Smooth muscle cell (in vitro differentiated cells): ENCODE measurements around the gene QTRT2. TPM values are rescaled to one million over a fixed set of nuclear protein-coding genes. Genes with fewer than 3 reads are reported as not detected.

Experiments used
- DNase-seq: peaks from one replicate; lab custom pipeline; 2025; ENCODE audit not compliant: unreplicated experiment; lab: John Stamatoyannopoulos, UW
- H2AFZ ChIP-seq: fragments of 200-600 bp; sonication (generic); 2 replicates; pipeline ENCODE4 v1.6.0; 2016; ENCODE audit warnings: antibody characterized with exemption, low read depth, mild to moderate bottlenecking
- H3F3A ChIP-seq: fragments of 200-600 bp; sonication (generic); 2 replicates; pipeline ENCODE4 v1.6.0; 2017; ENCODE audit warnings: antibody characterized with exemption, low read depth
- H3K27ac ChIP-seq: fragments of 200-600 bp; sonication (generic); 2 replicates; pipeline ENCODE4 v1.5.1; 2016; ENCODE audit warnings: low read depth, mild to moderate bottlenecking
- H3K27me3 ChIP-seq: fragments of 200-600 bp; sonication (generic); 2 replicates; pipeline ENCODE4 v1.6.1; 2016; ENCODE audit warnings: low read depth, mild to moderate bottlenecking
- H3K36me3 ChIP-seq: fragments of 200-600 bp; sonication (generic); 2 replicates; pipeline ENCODE4 v1.5.1; 2016; ENCODE audit warnings: low read depth
- H3K4me1 ChIP-seq: fragments of 200-600 bp; sonication (generic); 2 replicates; pipeline ENCODE4 v1.5.1; 2016; ENCODE audit warnings: low read depth
- H3K4me2 ChIP-seq: fragments of 200-600 bp; sonication (generic); 2 replicates; pipeline ENCODE4 v1.6.0; 2016; ENCODE audit warnings: mild to moderate bottlenecking
- H3K4me3 ChIP-seq: fragments of 200-600 bp; sonication (generic); 2 replicates; pipeline ENCODE4 v1.5.1; 2016; ENCODE audit warnings: mild to moderate bottlenecking
- H3K79me2 ChIP-seq: fragments of 200-600 bp; sonication (generic); 2 replicates; pipeline ENCODE4 v1.6.0; 2016; ENCODE audit warnings: low read depth, mild to moderate bottlenecking
- H3K9ac ChIP-seq: fragments of 200-600 bp; sonication (generic); 2 replicates; pipeline ENCODE4 v1.6.0; 2016; ENCODE audit warnings: low read depth
- H3K9me3 ChIP-seq: fragments of 200-600 bp; sonication (generic); replicated peaks from 2 replicates; pipeline ENCODE4 v1.5.1; 2016; ENCODE audit warnings: low read depth
- H4K20me1 ChIP-seq: fragments of 200-600 bp; sonication (generic); 2 replicates; pipeline ENCODE4 v1.6.0; 2016; ENCODE audit warnings: low read depth
- CTCF ChIP-seq: fragments of 200-600 bp; sonication (generic); IDR thresholded peaks from 2 replicates; pipeline ENCODE4 v1.5.1; 2017; ENCODE audit warnings: borderline replicate concordance, mild to moderate bottlenecking, antibody characterized with exemption; ENCODE audit not compliant: insufficient read depth, poor library complexity, severe bottlenecking
- WGBS: methylation state at CpG from one replicate; pipeline ENCODE4 v1.1.7; 2016; ENCODE audit warnings: low lambda C conversion rate; 5-methylcytosine and 5-hydroxymethylcytosine counted together
- polyA plus RNA-seq: library from polyadenylated mRNA; unstranded; fragments of >200 nt; fragmentation: Nextera tagmentation; extraction: Ambion mirVana; gene quantifications from 2 replicates; pipeline ENCODE4 v1.2.1, GENCODE V29; 2016
- total RNA-seq: library from RNA; depleted of rRNA; stranded (reverse); fragments of >200 nt; gene quantifications from 2 replicates; pipeline ENCODE4 v1.2.3, GENCODE V29; 2014

The QTRT2 gene
- total and polyA plus RNA-seq, 2 experiments from 2014 or later = 7.1 to 14.9 TPM

- Histone ChIP-seq H3F3A (no peaks in the 10 kb centered on the region), H3K79me2 (no peaks in the 10 kb centered on the region), H4K20me1 (no peaks in the 10 kb centered on the region), H3K9me3 (no peaks in the 10 kb centered on the region), H3K4me2 (no peak overlapping the region), H3K4me1 (peaks cover 17% of the 10 kb centered on the region), H2AFZ (no peak overlapping the region), H3K27me3 (peaks cover 2% of the 10 kb centered on the region), H3K27ac (no peak overlapping the region), H3K4me3 (no peak overlapping the region), H3K36me3 (no peaks in the 10 kb centered on the region), H3K9ac (no peak overlapping the region)
- WGBS = 94% methylated on average over 3 of the region's 3 CpGs
- TF ChIP-seq CTCF = no peak
- DNase-seq = no peak
Measured at GRCh38 chr3:114104414-114104813, 47.9 kb downstream of the QTRT2 start.

DNA sequence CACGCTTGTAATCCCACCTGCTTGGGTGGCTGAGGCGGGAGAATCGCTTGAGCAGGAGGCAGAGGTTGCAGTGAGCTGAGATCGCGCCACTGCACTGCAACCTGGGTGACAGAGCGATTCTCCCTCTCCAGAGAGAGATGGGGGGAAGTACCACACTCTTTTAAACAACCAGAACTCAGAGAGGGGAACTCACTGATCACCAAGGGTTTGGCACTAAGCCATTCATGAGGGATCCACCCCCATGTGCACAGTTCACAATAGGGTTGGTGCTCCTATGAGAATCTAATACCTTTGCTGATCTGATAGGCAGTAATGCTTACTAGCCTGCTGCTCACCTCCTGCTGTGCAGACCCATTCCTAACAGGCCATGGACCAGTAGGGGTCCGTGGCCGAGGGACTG is 51.6 kb downstream of the QTRT2 start:
- Histone ChIP-seq H3K4me1 (peaks cover 30% of the 10 kb centered on the region), H4K20me1 (no peaks in the 10 kb centered on the region), H3K36me3 (no peaks in the 10 kb centered on the region), H3K79me2 (no peaks in the 10 kb centered on the region), H3K4me3 (no peak overlapping the region), H3K27me3 (peaks cover 13% of the 10 kb centered on the region), H2AFZ (no peak overlapping the region), H3F3A (no peaks in the 10 kb centered on the region), H3K27ac (no peak overlapping the region), H3K9me3 (no peaks in the 10 kb centered on the region), H3K4me2 (no peak overlapping the region), H3K9ac (no peak overlapping the region)
- TF ChIP-seq CTCF = no peak
- 92% methylated on average over 8 of the region's 8 CpGs for WGBS
- DNase-seq = no peak

GRCh38 chr3:114110439-114110838 is 53.9 kb downstream of the QTRT2 start:
- no peak overlapping the region for H3K4me2 ChIP-seq
- no peaks in the 10 kb centered on the region for H4K20me1 ChIP-seq
- H2AFZ ChIP-seq = no peak overlapping the region
- H3K4me3 ChIP-seq = no peak overlapping the region
- no peaks in the 10 kb centered on the region for H3K79me2 ChIP-seq
- WGBS = 62% methylated on average over 5 of the region's 5 CpGs
- peaks cover 30% of the 10 kb centered on the region for H3K4me1 ChIP-seq
- peaks cover 13% of the 10 kb centered on the region for H3K27me3 ChIP-seq
- DNase-seq = no peak
- TF ChIP-seq CTCF = no peak
- H3K36me3 ChIP-seq = no peaks in the 10 kb centered on the region
- no peak overlapping the region for H3K27ac ChIP-seq
- no peaks in the 10 kb centered on the region for H3K9me3 ChIP-seq
- no peaks in the 10 kb centered on the region for H3F3A ChIP-seq
- no peak overlapping the region for H3K9ac ChIP-seq

- Histone ChIP-seq H4K20me1 (no peaks in the 10 kb centered on the region), H3K36me3 (no peaks in the 10 kb centered on the region), H3K4me3 (no peak overlapping the region), H3K27ac (no peak overlapping the region), H2AFZ (no peak overlapping the region), H3K4me1 (peaks cover 30% of the 10 kb centered on the region), H3K9me3 (no peaks in the 10 kb centered on the region), H3F3A (no peaks in the 10 kb centered on the region), H3K79me2 (no peaks in the 10 kb centered on the region), H3K4me2 (no peak overlapping the region), H3K9ac (no peak overlapping the region), H3K27me3 (peaks cover 13% of the 10 kb centered on the region)
- no peak for TF ChIP-seq CTCF
- DNase-seq = no peak
- 81% methylated on average over 3 of the region's 3 CpGs for WGBS
Measured at GRCh38 chr3:114111060-114111770, 54.7 kb downstream of the QTRT2 start.
